ENCODE results near the gene PON3.

PON3 gene

DNA sequence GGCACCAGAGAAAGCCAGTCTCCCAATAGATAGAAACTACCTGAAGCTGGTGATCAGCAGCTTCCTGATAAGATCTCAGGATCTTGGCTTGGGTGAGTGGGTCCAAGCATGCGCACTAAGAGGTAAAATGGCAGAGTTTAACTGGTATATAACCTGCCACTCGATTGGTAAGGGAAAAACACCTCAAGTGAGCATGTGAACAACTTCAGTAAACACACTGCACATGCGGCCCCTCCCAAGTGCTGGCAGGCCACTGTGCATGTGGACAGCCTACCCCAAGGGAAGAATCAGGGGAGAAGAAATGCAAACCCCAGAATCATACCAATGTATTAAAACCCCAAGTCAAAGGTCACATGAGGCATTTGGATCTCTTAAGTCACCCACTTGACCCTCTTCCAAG lies 54.1 kb downstream of the PON3 start:
- no peak overlapping the region for H3K4me3 ChIP-seq (ENCODE audit: low read depth, low read length)
- TF ChIP-seq, protein P1, sequence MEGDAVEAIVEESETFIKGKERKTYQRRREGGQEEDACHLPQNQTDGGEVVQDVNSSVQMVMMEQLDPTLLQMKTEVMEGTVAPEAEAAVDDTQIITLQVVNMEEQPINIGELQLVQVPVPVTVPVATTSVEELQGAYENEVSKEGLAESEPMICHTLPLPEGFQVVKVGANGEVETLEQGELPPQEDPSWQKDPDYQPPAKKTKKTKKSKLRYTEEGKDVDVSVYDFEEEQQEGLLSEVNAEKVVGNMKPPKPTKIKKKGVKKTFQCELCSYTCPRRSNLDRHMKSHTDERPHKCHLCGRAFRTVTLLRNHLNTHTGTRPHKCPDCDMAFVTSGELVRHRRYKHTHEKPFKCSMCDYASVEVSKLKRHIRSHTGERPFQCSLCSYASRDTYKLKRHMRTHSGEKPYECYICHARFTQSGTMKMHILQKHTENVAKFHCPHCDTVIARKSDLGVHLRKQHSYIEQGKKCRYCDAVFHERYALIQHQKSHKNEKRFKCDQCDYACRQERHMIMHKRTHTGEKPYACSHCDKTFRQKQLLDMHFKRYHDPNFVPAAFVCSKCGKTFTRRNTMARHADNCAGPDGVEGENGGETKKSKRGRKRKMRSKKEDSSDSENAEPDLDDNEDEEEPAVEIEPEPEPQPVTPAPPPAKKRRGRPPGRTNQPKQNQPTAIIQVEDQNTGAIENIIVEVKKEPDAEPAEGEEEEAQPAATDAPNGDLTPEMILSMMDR (IDR thresholded peaks at IDR 0.05; ENCODE audit: low read depth, low read length), result no peak

DNA sequence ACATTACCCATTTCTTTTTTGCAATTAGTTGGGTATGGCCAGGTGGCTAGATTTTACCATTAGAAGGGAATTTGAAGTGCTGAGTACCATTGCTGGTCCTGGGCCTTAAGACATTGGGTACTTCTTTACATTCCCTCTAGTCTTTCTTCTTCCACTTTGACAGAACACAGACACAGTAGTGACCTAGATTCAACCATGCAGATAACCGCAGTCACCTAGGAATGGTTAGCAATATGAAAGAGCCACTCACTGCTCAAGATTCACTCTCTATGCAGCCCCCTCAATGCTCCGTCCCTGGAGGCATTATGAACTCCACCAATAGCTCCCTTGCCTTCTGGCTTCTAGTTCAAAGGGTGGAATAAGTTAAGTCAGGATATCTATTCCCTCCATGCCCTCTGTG lies 55.7 kb downstream of the PON3 start:
- no peak overlapping the region for H3K4me3 ChIP-seq (ENCODE audit: low read depth, low read length)
- TF ChIP-seq, protein P1 (IDR thresholded peaks at IDR 0.05; ENCODE audit: low read depth, low read length), result no peak

DNA sequence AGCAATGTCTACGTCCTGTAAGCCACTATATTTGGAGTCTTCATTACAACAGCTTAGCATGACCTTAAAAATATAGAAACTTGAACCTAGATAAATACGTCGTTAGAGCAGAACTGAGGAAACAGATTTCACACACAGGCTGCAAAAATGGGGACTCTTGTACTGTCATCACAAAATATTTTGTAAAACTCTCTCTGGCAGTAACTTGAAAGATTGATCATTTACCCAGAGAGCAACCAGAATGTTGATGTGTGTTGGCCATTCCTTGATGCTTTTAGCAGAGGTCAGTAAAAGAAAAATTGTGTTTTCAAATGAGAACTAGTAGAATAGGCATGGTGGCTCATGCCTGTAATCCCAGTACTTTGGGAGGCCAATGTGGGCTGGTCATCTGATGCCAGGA lies 57.3 kb downstream of the PON3 start:
- TF ChIP-seq, protein P1 (IDR thresholded peaks at IDR 0.05; ENCODE audit: low read depth, low read length), result no peak
- H3K4me3 ChIP-seq (ENCODE audit: low read depth, low read length), result no peak overlapping the region

DNA sequence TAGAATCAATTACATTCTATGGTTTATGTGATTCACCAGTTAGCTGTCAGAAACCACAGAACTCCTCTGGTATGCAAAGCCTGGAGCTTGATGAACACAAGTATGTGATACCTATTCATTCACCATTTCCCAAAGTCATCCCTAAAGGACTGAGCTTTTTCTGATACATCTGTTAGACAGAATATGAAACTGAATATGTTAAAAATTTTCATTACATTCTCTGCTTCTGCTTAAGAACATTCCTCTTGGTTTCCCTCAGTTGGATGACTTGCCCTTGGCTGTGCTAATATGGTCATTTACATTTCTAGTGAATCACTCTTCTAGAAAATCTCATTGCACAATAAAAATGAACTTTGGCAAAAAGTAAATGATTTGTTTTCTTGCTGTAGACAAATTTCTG lies 61.1 kb downstream of the PON3 start:
- TF ChIP-seq, protein P1 (IDR thresholded peaks at IDR 0.05; ENCODE audit: low read depth, low read length), result no peak
- H3K4me3 ChIP-seq (ENCODE audit: low read depth, low read length), result no peak overlapping the region

DNA sequence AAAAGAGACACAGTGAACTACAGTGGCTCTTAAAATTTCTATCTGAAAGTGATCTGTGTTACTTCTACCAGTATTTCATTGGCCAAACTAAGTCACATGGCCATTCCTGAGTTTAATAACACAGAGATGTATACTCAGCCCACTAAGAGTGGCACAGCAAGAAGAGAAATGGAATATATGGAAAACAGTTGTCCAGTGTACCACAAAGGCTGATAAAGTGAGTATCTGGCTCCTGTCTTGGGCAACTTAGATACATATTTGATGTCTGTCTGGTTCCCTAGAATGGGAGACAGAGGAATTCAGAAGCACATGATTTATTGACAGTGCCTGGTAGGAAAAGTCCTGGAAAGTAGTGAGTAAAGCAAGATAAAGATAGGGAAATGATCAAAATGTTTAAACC lies 61.7 kb downstream of the PON3 start:
- no peak overlapping the region for H3K4me3 ChIP-seq (ENCODE audit: low read depth, low read length)
- TF ChIP-seq, protein P1 (IDR thresholded peaks at IDR 0.05; ENCODE audit: low read depth, low read length), result no peak

DNA sequence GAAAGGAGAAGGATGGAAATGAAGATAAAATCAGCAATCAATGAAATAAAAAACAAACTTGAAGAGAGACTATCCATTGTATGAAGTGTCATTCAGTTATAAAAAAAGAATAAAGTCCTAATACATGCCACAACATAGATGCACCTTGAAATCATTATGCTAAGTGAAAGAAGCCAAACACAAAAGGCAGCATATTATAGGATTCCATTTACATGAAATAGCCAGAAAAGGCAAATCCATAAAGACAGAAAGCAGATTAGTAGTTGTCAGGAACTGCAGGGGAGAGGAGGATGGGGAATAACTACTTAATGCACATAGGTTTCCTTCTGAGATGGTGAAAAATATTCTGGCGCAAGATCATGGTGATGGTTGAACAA lies 65.2 kb downstream of the PON3 start:
- peak overlapping the region; percentile 35 for H3K4me3 ChIP-seq (ENCODE audit: low read depth, low read length)
- TF ChIP-seq, protein P1 (IDR thresholded peaks at IDR 0.05; ENCODE audit: low read depth, low read length), result no peak

DNA sequence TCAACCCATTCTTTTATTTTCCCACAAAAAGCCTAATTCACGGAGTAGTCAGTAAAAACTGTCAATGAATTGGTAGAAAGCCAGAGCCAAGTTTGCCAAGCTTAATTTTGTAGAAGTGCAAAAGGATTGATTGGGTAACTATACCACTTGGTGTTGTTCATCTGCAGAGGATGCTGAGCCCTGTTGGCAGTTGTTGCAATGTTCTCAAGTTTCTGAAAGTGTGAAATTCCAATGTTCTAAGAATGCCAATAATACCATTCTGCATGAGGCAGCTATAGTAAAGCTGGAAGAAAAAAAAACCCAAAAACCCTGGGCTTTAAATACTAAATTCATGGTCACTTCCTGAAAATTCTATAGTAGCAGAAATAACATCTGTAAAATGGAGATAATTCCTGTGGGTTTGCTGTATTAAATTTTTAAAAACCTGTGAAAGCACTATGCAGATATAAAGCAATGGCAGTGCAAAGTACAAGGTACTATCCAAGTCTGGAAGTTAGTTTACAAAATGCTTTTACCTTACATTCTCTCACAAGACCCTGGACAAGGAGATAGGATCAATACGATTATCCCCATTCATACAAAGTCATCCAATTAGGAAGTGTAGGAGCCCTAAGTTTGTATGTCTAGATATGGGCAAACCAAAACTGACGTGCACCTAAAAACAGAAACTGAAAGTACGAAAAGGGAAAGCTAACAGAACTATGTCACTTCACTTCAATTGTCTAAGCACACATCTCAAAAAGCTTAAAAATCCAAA lies 65.8 kb downstream of the PON3 start:
- TF ChIP-seq, protein P1 (IDR thresholded peaks at IDR 0.05; ENCODE audit: low read depth, low read length), result no peak
- H3K4me3 ChIP-seq (ENCODE audit: low read depth, low read length), result peak overlapping the region; percentile 35
